Measurements from ENCODE around the gene NPM1.
"Not testable (repeated sequence)": the region's sequence is repeated elsewhere in the genome, so short reads cannot be mapped to it uniquely, and the experiment has no call there.

NPM1 gene, protein sequence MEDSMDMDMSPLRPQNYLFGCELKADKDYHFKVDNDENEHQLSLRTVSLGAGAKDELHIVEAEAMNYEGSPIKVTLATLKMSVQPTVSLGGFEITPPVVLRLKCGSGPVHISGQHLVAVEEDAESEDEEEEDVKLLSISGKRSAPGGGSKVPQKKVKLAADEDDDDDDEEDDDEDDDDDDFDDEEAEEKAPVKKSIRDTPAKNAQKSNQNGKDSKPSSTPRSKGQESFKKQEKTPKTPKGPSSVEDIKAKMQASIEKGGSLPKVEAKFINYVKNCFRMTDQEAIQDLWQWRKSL

DNA sequence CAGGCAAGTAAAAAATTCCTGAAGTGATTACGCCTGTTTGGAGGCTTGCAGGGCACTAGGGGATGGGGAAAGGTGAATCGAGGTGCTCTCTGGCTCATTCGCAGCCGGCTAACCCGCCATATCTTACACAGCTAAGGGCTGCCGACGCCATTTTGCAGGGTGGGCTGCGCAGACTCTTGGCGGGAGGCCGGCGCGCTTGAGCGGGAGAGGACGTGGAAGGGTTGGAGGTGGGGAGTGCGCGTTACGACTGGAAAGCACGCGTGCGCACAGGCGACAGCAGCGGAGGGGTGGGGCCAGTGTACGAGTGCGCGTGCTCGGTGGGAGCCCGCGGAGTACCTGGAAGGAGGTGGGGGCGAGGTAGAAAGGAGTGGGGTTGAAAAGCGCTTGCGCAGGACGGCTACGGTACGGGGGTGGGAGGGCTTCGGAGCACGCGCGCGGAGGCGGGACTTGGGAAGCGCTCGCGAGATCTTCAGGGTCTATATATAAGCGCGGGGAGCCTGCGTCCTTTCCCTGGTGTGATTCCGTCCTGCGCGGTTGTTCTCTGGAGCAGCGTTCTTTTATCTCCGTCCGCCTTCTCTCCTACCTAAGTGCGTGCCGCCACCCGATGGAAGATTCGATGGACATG, at the start of gene NPM1:
Gene NPM1 (plus strand): TSS at position 505 of the 625 bp plus-strand sequence. CDS start 100 bp downstream, at position 605.
- peak; percentile 90 for DNase-seq

DNA sequence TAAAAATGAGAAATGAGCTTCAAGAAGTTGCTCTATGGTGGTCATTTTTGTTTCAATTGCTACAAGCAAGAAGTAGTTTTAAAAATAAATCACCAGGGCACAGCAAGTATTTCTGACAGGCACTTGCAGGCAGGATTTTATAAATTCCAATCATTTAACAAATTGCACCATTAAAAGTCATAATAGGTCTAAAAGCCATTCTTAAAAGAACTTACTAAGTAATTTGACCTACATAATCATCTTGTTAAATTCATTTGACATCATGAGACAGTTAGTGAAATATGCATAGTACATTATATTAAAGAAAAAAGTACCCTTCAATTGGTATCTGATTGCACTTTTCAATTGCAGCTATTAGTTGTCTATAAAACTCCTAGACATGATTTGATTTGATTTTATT, 47.6 kb upstream of the NPM1 start:
- no peak for DNase-seq

DNA sequence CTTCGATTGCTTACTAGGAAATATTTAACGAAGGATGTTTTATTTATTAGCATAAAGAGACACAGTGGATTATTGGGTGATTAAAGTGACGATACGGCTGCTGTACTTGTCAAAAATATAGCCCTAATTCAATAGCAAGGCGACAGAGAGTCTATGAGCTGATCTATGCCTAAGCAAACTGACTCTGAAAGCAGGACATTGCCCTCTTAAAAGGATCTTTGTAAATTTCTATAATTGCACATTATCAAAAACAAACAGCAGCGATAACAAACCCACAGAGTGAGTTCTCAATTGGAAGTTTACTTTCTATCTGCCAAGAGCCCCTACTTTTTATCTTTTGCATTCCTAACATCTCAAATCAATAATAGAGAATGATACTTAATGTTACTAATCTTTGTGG, 47.2 kb upstream of the NPM1 start:
- DNase-seq, result no peak

DNA sequence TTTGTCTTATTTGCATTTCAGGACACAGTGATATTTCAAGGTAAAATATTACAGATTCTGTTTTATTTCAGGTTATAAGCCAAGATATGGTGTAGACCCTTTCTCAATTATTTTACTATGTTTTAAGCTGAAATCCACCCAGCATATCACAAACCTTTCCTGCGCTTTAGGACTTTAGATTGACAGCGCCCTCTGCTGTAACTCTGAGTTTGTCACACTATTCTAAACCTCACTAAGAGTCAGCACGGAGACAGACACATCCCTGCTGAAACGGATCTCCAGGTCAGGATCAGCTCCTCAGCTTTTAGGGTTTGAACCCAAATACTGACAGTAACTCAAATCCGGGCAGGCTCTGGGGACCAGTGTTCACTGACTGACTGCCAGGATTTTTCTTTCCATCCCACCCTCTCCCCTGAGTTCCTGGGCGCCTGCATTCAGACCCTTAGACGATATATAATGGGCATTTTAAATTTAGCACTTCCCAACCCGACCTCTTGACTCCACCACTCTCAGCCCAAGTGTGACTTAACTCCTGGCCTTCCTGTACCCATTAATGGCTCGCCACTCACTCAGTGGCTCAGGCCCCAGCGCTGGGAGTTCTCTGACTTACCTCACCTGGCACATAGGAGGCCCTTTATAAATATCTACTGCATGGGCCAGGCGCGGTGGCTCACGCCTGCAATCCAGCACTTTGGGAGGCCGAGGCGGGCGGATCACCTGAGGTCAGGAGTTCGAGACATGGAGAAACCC, 45.1 kb upstream of the NPM1 start:
- no peak for DNase-seq

DNA sequence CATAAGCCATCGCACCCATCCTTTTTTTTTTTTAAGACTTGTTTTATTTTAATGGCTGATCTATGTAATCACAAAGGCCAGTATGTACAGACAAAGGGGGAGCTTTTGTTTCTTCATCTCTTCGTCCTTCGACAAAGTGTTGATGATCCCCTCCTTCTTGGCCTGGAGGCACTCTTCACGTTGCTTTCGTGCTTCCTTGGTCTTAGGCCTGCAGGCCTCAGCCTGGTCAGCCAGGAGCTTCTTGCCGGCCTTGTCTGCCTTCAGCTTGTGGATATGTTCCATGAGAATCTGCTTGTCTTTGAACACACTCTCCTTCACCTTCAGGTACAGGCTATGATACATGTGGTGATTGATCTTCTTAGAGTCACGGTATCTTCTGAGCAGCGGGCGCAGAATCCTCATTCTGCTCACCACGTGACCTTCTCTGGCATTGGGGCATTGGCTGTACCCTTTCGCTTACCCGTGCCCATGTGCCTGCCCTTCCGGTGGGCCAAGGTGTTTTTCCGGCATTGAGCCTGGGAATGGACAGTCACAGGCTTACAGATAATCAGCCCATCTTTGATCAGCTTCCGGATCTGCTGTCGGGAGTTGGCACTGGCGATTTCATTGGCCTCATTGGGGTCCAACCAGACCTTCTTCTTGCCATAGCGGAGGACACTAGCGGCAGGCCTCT, 42.6 kb upstream of the NPM1 start:
- DNase-seq, result no peak

DNA sequence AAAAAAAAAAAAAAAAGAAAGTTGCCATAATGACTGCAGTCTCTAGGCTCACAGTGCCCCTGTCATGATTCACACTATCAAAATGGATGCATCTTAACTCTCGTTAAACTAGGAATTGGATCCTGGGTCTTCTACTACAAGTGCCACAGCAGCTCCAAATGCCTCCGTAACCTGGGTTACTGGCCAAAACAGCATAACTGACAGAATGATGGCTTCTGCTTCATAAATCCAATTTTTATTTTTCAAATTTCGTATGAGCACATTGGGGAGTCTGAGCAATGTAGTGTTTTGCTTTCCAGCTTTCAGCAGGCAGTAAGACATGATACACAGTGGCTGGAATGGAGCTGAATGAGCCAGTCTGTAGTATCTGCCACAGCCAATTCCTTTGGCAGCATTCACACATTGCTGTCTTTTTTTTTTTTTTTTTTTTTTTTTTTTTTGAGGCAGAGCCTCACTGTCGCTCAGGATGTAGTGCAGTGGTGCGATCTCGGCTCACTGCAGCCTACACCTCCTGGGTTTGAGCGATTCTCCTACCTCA, 36.0 kb upstream of the NPM1 start:
- DNase-seq, result no peak

DNA sequence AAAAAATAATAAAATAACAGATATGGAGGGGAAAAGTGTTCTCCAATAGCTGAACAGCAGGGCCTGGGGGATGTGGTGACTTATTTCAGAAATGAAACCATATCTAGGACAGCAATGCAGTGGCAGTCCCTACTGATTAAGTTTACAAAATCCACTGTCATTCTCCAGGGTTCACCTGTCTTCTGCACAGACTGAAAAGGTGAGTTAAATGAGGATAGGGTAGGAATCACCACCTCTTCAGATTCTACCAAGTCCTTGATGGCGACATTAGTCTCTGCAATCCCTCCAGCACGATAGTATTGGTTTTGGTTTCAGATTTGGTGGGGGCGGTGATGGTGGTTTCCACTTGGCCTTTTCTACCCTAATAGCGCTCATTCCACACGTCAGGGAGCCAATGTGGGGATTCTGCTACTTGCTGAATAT, 32.3 kb upstream of the NPM1 start:
- DNase-seq, result no peak

DNA sequence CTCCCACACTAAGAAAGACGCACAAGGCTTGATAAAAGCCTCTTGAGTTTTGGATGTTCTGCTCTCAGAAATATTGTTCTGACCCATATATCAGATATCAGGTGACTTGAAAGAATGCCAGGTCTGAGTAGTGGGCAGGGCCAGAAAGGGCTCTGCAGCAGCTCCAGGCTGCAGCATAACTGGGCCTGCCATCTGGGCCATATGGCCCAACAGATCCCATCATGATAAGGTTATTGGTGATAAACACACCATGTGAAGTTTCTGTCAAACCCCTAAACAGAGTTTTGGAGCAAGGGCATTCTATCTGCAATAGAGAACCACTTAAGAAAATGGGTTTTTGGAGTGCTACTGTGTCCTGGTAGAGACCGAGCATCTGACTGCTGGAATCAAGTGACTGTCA, 29.8 kb upstream of the NPM1 start:
- no peak for DNase-seq

DNA sequence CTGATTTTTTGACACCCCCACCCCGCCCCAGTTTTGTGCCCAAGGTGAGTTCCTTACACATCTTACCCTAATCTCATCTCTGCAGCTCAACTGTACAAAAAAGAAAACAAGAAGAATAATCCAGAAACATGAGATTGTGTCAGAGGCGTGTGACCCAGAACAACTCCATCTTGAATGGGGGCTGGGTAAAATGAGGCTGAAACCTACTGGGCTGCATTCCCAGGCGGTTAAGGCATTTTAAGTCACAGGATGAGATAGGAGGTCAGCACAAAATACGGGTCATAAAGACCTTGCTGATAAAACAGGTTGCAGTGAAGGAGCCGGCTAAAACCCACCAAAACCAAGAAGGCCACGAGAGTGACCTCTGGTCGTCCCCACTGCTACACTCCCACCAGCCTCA, 26.5 kb upstream of the NPM1 start:
- not testable (repeated sequence) for DNase-seq

DNA sequence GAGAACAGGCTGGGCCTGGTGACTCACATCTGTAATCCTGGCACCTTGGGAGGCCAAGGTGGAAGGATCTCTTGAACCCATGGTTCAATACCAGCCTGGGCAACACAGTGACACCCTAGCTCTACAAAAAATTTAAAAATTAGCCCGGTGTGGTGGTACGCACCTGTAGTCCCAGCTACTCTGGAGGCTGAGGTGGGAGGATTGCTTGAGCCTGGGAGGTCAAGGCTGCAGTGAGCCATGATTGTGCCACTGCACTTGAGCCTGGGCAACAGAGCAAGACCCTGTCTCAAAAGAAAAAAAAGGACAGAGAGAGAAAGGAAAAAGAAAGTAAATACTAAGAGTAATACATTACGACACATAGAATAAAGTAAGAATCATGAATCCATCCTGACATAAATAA, 24.4 kb upstream of the NPM1 start:
- DNase-seq, result not testable (repeated sequence)

DNA sequence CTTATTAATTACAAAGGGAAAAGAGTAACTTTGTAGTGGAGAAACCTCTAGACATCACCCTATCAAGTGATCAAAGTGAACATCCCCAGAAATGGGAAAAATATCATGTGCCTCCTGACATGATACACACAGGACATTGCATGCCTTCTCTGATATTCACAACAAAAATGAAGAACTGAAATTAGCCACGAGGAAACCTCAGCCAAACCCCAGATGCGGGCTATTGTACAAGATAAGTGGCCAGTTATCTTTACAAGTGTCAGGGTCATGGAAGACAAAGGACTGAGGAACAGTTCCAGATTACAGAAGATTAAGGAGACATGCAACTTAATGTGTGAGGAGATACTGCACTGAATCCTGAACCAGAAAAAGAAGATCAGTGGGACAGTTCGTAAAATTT, 23.8 kb upstream of the NPM1 start:
- no peak for DNase-seq

DNA sequence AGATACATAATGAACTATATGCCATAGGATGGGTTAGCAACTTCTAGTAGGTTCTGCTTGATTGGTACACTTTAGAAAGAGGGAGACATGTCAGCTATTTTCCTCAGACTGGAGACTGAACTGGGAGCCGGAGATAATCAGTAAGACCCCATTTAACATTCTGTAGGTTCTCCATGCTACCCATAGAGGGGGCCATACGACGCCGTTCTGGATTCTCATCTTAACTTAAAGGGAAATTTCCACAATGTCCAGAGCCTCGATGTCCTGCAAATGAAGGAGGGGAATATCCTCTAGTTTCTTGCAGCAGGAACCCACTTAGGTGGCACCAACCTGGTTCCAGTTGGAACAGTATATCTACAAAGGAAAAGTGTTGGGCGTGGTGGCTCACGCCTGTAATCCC, 22.3 kb upstream of the NPM1 start:
- DNase-seq, result no peak

DNA sequence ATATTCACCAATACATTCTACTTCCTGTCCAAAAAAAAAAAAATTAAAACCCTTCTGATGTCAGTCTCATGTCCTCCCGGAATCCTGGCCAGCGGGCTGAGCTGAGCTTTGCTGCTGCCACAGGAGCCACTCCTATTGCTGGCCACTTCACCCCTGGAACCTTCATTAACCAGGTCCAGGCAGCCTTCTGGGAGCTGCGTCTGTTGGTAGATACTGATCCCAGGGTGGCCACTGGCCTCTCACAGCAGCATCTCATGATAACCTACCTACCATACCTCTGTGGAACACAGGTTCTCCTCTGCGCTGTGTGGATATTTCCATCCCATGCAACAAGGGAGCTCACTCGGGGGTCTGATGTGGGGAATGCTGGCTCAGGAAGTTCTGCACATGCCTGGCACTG, 21.0 kb upstream of the NPM1 start:
- no peak for DNase-seq

DNA sequence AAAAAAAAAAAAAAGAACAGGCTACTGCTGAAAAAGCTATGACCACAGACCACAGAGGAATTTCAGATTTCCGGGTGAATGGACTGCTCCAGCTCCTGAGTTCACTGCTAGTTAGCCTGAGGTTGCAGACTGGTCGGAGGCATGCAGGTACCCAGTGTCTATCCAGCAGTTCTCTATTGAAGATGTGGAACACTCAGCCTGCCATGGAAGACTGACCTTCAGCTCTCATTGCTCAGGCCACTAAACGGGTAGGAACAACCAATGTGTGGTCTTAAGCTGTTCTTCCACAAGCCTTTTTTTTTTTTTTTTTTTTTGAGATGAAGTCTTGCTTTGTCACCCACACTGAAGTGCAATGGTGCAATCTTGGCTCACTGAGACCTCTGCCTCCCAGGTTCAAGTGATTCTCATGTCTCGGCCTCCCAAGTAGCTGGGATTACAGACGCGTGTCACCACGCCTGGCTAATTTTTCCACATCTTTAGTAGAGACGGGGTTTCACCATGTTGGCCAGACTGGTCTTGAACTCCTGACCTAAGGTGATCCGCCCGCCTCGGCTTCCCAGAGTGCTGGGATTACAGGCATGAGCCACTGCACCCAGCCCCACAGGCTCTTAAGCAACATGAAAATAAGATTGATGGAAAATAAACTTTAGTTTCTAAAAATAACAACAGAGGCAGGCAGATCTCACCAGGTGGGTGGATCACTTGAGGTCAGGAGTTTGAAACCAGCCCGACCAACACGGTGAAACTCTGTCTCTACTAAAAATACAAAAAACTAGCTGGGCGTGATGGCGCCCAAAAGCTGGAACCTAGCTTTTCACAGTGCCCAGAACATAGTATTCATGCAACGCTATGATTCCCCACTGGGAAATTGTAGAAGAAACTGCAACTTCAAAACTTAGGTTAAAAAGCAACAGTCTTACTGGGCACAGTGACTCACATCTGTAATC, 20.0 kb upstream of the NPM1 start:
- no peak for DNase-seq

DNA sequence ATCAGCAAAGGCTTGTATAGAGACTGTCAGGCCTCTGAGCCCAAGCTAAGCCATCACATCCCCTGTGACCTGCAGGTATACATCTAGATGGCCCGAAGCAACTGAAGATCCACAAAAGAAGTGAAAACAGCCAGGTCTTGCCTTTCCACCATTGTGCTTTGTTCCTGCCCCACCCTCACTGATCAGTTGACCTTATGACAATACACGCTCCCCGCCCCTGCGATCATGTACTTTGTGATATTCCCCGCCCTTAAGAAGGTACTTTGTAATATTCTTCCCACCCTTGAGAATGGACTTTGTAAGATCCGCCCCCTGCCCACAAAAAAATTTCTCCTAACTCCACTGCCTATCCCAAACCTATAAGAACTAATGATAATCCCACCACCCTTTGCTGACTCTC, 18.6 kb upstream of the NPM1 start:
- no peak for DNase-seq

DNA sequence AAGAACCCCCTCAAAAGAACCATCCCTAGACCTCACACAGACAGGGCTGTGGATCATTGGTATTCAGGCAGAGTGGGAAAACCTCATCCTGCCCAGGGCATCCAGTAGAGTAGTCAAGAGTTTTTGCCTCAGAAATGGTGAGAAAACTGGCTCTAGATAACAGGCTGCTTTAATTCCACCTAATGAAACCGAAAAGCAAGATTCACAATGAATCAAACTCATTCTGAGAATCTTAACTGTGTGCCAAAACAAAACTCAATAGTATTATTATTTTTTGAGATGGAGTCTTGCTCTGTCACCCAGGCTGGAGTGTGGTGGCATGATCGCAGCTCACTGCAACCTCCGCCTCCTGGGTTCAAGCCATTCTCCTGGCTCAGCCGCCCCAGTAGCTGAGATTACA, 17.8 kb upstream of the NPM1 start:
- no peak for DNase-seq

DNA sequence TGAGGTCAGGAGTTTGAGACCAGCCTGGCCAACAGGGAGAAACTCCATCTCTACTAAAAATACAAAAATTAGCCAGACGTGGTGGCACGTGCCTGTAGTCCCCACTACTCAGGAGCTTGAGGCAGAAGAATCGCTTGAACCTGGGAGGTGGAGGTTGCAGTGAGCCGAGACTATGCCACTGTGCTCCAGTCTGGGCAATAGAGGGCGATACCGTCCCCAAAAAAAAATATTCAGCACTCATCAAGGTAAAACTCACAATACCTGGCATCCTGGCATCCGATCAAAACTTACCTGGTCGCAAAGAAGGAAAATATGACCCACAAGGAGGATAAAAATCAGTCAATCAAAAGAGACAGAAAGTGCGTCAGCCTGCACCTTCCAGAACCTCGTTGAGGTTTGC, 16.8 kb upstream of the NPM1 start:
- DNase-seq, result not testable (repeated sequence)

DNA sequence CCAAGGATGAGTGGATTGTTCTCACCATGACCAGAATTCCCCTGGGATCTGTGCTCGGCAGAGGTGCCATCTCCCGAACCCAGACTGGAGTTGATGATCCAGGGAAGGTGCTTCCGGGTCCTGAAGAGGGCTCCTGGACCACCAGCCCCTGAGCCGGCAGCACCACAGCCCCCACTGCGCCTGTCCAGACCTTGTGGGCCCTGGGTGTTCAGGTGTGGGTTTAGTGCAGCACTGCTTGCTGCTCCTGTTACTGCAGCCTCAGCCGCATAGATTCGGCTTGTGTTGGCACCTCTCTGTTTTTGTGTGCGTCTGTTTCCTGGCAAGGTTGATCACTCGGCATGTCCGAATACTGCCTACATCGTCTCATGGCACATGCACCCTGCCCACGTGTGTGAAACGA, 16.3 kb upstream of the NPM1 start:
- DNase-seq, result no peak

DNA sequence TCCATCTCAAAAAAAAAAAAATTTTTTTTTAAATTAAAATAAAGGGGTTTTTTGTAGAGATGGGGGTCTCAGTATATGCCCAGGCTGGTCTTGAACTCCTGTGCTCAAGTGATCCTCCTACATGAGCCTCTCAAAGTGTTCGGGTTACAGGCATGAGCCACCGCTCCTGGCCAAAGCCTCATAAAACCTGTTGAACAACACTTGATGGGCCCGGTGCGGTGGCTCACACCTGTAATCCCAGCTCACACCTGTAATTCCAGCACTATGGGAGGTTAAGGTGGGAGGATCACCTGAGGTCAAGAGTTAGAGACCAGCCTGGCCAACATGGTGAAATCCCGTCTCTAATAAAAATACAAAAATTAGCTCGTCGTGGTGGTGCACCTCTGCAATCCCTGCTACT, 7.7 kb upstream of the NPM1 start:
- DNase-seq, result no peak

DNA sequence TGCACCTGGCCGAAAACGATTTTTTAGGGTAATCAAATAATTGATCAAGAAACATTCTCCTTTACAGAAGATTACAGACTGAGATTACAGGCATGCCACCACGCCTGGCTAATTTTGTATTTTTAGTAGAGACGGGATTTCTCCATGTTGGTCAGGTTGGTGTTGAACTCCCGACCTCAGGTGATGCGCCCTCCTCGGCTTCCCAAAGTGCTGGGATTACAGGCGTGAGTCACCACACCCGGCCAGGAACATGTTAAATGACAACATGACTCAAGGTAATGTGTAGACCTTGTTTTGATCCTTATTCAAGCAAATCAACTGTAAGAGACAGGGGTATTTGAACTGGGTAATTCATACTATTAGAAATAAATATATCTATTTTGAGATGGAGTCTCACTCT, 3.2 kb upstream of the NPM1 start:
- not testable (repeated sequence) for DNase-seq

DNA sequence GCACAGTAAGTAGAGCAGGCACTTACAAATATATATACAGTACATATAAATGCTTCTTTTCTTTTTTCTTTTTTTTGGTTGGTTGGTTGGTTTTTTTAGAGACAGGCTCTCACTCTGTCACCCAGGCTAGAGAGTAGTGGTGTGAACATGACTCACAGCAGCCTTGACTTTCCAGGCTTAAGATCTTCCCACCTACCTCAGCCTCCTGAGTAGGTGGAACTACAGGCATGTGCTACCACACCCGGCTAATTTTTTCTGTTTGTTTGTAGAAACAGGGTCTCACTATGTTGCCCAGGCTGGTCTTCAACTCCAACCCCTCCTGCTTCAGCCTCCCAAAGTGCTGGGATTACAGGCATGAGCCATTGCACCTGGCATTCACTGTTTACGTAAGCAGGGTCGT, 2.6 kb upstream of the NPM1 start:
- not testable (repeated sequence) for DNase-seq

DNA sequence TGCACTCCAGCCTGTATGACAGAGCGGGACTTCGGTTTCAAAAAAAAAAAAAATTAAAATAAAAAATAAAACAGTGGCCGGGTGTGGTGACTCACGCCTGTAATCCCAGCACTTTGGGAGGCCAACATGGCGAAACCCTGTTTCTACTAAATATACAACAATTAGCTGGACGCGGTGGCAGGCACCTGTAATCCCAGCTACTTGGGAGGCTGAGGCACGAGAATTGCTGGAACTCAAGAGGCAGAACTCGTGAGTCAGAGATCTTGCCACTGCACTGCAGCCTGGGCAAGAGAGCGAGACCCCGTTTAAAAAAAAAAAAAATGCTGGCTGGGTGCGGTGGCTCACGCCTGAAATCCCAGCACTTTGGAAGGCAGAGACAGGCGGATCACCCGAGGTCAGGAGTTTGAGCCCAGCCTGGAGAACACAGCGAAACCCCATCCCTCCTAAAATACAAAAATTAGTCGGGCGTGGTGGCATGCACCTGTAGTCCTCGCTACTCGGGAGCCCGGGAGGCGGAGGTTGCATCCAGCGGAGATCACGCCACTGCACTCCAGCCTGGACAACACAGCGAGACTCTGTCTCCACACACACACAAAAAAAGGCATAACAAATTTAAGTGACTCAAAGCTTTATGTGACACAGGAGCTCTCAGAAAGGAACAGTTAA, 1.5 kb upstream of the NPM1 start:
- DNase-seq, result no peak
